Coronary artery (tissue), 2 donors: ENCODE results near the gene SCYL1.

ENCODE experiments used
- DNase-seq: peaks from one replicate; pipeline ENCODE4 v3.0.0-alpha.2; 2017; ENCODE audit warnings: low spot score
- H3K27ac ChIP-seq, 2 donors: fragments of 200-600 bp; sonication (generic); one replicate each; pipeline ENCODE4 v1.5.1; 2016 to 2019
- H3K4me3 ChIP-seq: fragments of 200-600 bp; sonication (generic); 2 replicates; pipeline ENCODE4 v1.5.1; 2016; ENCODE audit warnings: mild to moderate bottlenecking, moderate library complexity
- CTCF ChIP-seq: fragments of 200-600 bp; sonication (generic); IDR thresholded peaks from one replicate; pipeline ENCODE4 v1.5.1; 2019; ENCODE audit warnings: antibody characterized with exemption

The SCYL1 gene

DNA sequence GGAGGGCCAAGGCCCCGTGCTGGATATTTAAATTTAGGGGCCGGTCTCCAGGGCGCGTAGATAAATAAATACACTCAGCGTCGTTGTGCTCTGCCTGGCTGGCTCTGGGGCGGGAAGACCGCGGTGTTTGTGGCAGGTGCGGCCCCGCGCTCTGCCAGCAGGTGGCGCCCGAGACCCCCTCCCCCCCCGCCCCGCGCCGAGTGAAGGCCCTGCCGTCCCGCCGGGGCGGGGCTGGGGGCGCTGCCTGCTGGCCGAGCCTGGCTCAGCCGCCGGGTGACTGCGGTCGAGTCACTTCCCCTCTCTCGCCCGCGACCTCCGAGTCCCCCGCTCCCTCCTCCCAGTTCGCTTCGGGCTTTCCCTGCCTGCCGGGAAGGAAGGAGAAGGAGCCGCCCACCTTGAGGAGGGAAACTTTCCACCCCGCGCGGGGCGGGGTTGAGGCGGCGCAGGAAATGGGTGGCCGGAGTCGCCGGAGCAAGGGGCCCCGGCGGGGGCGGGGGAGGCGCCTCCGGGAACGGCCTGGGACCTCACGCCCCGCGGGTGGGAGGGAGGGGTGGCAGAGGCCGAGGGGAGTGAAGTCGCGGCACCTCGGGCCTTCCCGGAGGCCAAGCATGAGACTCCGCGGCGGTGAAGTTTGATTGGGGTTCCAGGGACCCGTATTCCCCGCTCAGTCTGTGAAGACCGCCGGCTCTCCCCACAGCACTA is 49.4 kb downstream of the SCYL1 start:
- Histone ChIP-seq H3K27ac (peak overlapping the region; percentile 98 to 100), H3K4me3 (peak overlapping the region; percentile 98)
- peak; percentile 98 for TF ChIP-seq CTCF
- DNase-seq: peak; percentile 96

GRCh38 chr11:65574811-65575567 is 50.1 kb downstream of the SCYL1 start:
- Histone ChIP-seq H3K4me3 (peak overlapping the region; percentile 98), H3K27ac (peak overlapping the region; percentile 98 to 100)
- TF ChIP-seq CTCF: no peak
- DNase-seq: no peak

- H3K4me3 ChIP-seq: peak within 1 kb of the TSS; percentile 98
- DNase-seq: peak; percentile 87
- TF ChIP-seq CTCF: no peak
- peak within 1 kb of the TSS; percentile 98 to 100 for H3K27ac ChIP-seq
These were observed 50.8 kb downstream of the SCYL1 start, which contains the start of gene EHBP1L1 for GRCh38 chr11:65575568-65576231. Gene EHBP1L1 (plus strand): TSS chr11:65576053. CDS start chr11:65576303, 250 bp downstream.

GRCh38 chr11:65576232-65576866 is 51.5 kb downstream of the SCYL1 start:
- Histone ChIP-seq H3K4me3 (peak overlapping the region; percentile 98), H3K27ac (peak overlapping the region; percentile 98 to 100)
- no peak for TF ChIP-seq CTCF
- DNase-seq: no peak

DNA sequence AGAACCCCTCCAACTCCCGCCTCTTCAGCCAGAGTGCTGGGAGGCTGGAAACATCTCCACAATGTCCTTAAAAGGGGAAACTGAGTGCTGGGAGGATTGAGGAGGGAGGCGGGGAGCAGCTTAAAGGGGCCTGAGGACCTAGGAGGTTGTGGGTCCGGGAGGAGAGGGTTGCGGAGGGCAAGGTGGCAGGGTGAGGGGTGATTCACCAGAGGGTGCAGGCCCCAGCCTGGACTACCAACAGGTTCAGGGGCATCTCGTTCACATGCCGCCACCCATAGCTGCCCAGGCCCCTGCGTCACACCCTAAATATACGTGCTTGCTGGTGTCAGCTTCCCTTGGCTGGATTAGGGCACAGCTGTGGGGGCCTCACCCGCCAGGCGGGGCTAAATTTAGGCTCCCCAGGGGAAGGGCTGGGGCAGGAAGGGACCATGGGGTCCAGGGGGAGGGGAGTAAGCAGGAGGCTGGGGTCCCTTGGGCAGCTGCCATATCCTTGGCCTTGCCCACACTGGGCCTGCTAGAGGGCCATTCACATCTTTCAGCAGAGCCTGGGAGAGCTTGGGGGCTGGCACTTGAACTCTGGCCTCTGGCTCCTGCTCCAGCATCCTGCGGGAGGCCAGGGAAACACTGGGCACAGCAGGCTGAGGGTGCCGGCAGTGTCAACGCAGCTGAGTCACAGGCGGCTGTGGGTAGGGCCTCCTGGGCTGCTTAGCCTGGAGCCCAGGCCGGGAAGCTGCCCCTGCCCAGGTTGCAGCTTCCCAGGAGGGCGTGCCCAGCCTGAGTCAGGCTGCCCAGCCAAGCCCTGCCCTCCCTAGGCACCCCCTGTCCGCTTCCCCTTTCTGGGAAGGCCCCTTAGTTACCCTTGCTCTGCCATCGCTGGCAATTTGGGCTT is 52.2 kb downstream of the SCYL1 start:
- Histone ChIP-seq H3K4me3 (peak overlapping the region; percentile 98), H3K27ac (peak overlapping the region; percentile 98 to 100)
- peak; percentile 93 for DNase-seq
- TF ChIP-seq CTCF: no peak

DNA sequence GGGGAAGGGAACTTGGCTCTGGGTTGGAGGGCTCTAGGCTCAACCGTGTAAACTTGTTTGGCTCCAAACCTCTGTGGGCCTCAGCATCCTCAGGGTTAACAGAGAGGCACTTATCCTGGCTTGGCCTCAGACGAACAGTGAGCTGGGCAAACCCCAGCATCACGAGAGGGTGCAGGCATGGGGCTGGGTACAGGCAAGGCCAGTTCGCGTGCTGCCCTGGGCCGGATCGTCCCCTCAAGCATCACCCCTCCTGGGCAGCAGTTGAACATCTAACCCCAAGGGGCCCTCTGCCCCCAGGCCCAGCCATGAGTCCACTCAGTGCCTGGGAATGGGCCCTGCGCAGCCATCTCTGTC is 52.9 kb downstream of the SCYL1 start:
- peak overlapping the region; percentile 98 to 100 for H3K27ac ChIP-seq
- no peak for DNase-seq
- no peak for TF ChIP-seq CTCF
- H3K4me3 ChIP-seq: peak overlapping the region; percentile 98
